T-helper 17 cell (primary cell): ENCODE measurements around the gene MRPL1. TPM values are rescaled to one million over a fixed set of nuclear protein-coding genes. Genes with fewer than 3 reads are reported as not detected.
"Not testable (repeated sequence)": the region's sequence is repeated elsewhere in the genome, so short reads cannot be mapped to it uniquely, and the experiment has no call there.

Source experiments
- ATAC-seq: fragments of 150-1000 bp; cut with Tn5 transposase; 2 replicates; pipeline ENCODE4 v1.10.0; 2021; ENCODE audit warnings: mild to moderate bottlenecking, moderate library complexity
- DNase-seq, 3 donors: peaks; one replicate each; pipeline versions ENCODE4 v3.0.0 to v3.0.0-alpha.2; 2020 to 2021
- H3K9me3 ChIP-seq: one replicate; pipeline ENCODE4 v1.7.0; 2013; ENCODE audit warnings: low read length, mild to moderate bottlenecking; ENCODE audit not compliant: control insufficient read depth, poor library complexity, severe bottlenecking
- H3K27ac Mint-ChIP-seq: one replicate; pipeline ENCODE4 v1.8.0; 2022; ENCODE audit warnings: mild to moderate bottlenecking, moderate library complexity, mixed read lengths
- H3K27me3 Mint-ChIP-seq: one replicate; pipeline ENCODE4 v1.8.0; 2022; ENCODE audit warnings: mixed read lengths
- H3K36me3 Mint-ChIP-seq: one replicate; pipeline ENCODE4 v1.8.0; 2022; ENCODE audit warnings: low read depth, mixed read lengths
- H3K4me1 Mint-ChIP-seq: one replicate; pipeline ENCODE4 v1.8.0; 2022; ENCODE audit warnings: mild to moderate bottlenecking, mixed read lengths
- H3K4me3 Mint-ChIP-seq: one replicate; pipeline ENCODE4 v1.8.0; 2022; ENCODE audit warnings: mild to moderate bottlenecking, moderate library complexity, mixed read lengths
- total RNA-seq, 4 donors: library from RNA in 2 of 4; stranded (reverse) in 2 of 4; gene quantifications; one replicate each; pipeline ENCODE4 v1.2.3 and lab custom pipeline; 2022 to 2026

Gene MRPL1
- total RNA-seq, 2 donors from 2014 or later, result 15.4 to 19.0 TPM

- H3K9me3 ChIP-seq, result no peaks in the 10 kb centered on the region
- Mint-ChIP-seq H3K27ac (no peak overlapping the region), H3K36me3 (peaks cover 3% of the 10 kb centered on the region), H3K27me3 (no peaks in the 10 kb centered on the region), H3K4me3 (no peak overlapping the region), H3K4me1 (peaks cover 5% of the 10 kb centered on the region)
- no peak for ATAC-seq
- no peak for DNase-seq
Measured at GRCh38 chr4:77938560-77938959, 75.9 kb downstream of the MRPL1 start.

GRCh38 chr4:77945929-77946328 is 83.3 kb downstream of the MRPL1 start:
- H3K4me3 Mint-ChIP-seq, ATAC-seq, H3K9me3 ChIP-seq, H3K36me3 Mint-ChIP-seq, H3K27me3 Mint-ChIP-seq, H3K27ac Mint-ChIP-seq, H3K4me1 Mint-ChIP-seq, DNase-seq: not testable (repeated sequence)

- peaks cover 4% of the 10 kb centered on the region for H3K36me3 Mint-ChIP-seq
- no peak for ATAC-seq
Measured at GRCh38 chr4:77950203-77950602, 87.6 kb downstream of the MRPL1 start.

GRCh38 chr4:77952457-77952856 is 89.8 kb downstream of the MRPL1 start:
- H3K4me3 Mint-ChIP-seq, result no peak overlapping the region
- H3K36me3 Mint-ChIP-seq, result peaks cover 4% of the 10 kb centered on the region
- DNase-seq (no peak), ATAC-seq (no peak)
- no peaks in the 10 kb centered on the region for H3K9me3 ChIP-seq
- H3K27ac Mint-ChIP-seq, result no peak overlapping the region
- H3K27me3 Mint-ChIP-seq, result no peaks in the 10 kb centered on the region
- H3K4me1 Mint-ChIP-seq, result peaks cover 2% of the 10 kb centered on the region

More at GRCh38 chr4:77950203-77950602, 87.6 kb downstream of the MRPL1 start:
- DNase-seq, result no peak
- Mint-ChIP-seq H3K4me3 (no peak overlapping the region), H3K4me1 (peaks cover 2% of the 10 kb centered on the region), H3K27ac (no peak overlapping the region), H3K27me3 (no peaks in the 10 kb centered on the region)
- H3K9me3 ChIP-seq, result peaks cover 2% of the 10 kb centered on the region

GRCh38 chr4:77954690-77955089 is 92.1 kb downstream of the MRPL1 start:
- Mint-ChIP-seq H3K4me3 (no peak overlapping the region), H3K27me3 (no peaks in the 10 kb centered on the region), H3K4me1 (peaks cover 4% of the 10 kb centered on the region), H3K27ac (no peak overlapping the region), H3K36me3 (peaks cover 7% of the 10 kb centered on the region)
- ATAC-seq, result no peak
- no peak for DNase-seq
- H3K9me3 ChIP-seq, result no peaks in the 10 kb centered on the region

- Mint-ChIP-seq H3K27me3 (no peaks in the 10 kb centered on the region), H3K27ac (no peak overlapping the region), H3K4me1 (peaks cover 2% of the 10 kb centered on the region), H3K4me3 (no peak overlapping the region), H3K36me3 (peaks cover 7% of the 10 kb centered on the region)
- DNase-seq, result no peak
- no peak for ATAC-seq
- H3K9me3 ChIP-seq, result no peaks in the 10 kb centered on the region
Measured at GRCh38 chr4:77956917-77957316, 94.3 kb downstream of the MRPL1 start.

GRCh38 chr4:77958897-77959296 is 96.3 kb downstream of the MRPL1 start:
- Mint-ChIP-seq H3K27me3 (no peaks in the 10 kb centered on the region), H3K4me3 (no peak overlapping the region), H3K36me3 (peaks cover 4% of the 10 kb centered on the region), H3K27ac (no peak overlapping the region), H3K4me1 (peaks cover 4% of the 10 kb centered on the region)
- ATAC-seq (no peak), DNase-seq (no peak)
- H3K9me3 ChIP-seq, result no peaks in the 10 kb centered on the region

- peaks cover 4% of the 10 kb centered on the region for H3K4me1 Mint-ChIP-seq
- H3K27me3 Mint-ChIP-seq, result no peaks in the 10 kb centered on the region
- no peak overlapping the region for H3K4me3 Mint-ChIP-seq
- H3K9me3 ChIP-seq, result no peaks in the 10 kb centered on the region
- peaks cover 3% of the 10 kb centered on the region for H3K36me3 Mint-ChIP-seq
- no peak for ATAC-seq
- no peak for DNase-seq
- no peak overlapping the region for H3K27ac Mint-ChIP-seq
Measured at GRCh38 chr4:77959566-77960338, 97.1 kb downstream of the MRPL1 start.

- Mint-ChIP-seq H3K4me3 (no peak overlapping the region), H3K4me1 (peaks cover 4% of the 10 kb centered on the region), H3K36me3 (peaks cover 2% of the 10 kb centered on the region), H3K27me3 (no peaks in the 10 kb centered on the region), H3K27ac (no peak overlapping the region)
- H3K9me3 ChIP-seq, result no peaks in the 10 kb centered on the region
- ATAC-seq, result no peak
- no peak for DNase-seq
Measured at GRCh38 chr4:77960367-77960766, 97.7 kb downstream of the MRPL1 start.

- DNase-seq (no peak), ATAC-seq (no peak)
- Mint-ChIP-seq H3K4me1 (peaks cover 4% of the 10 kb centered on the region), H3K36me3 (peaks cover 2% of the 10 kb centered on the region), H3K4me3 (no peak overlapping the region), H3K27me3 (no peaks in the 10 kb centered on the region), H3K27ac (no peak overlapping the region)
- H3K9me3 ChIP-seq, result no peaks in the 10 kb centered on the region
Measured at GRCh38 chr4:77963004-77963403, 100.4 kb downstream of the MRPL1 start.

GRCh38 chr4:77973657-77974056 is 111.0 kb downstream of the MRPL1 start:
- not testable (repeated sequence) for H3K27ac Mint-ChIP-seq, H3K4me1 Mint-ChIP-seq, ATAC-seq, H3K36me3 Mint-ChIP-seq, DNase-seq, H3K4me3 Mint-ChIP-seq, H3K9me3 ChIP-seq
- peaks cover 18% of the 10 kb centered on the region for H3K27me3 Mint-ChIP-seq

GRCh38 chr4:77982900-77983540 is 120.4 kb downstream of the MRPL1 start:
- not testable (repeated sequence) for H3K27ac Mint-ChIP-seq, H3K4me3 Mint-ChIP-seq, H3K4me1 Mint-ChIP-seq, DNase-seq, H3K36me3 Mint-ChIP-seq, H3K9me3 ChIP-seq, ATAC-seq
- H3K27me3 Mint-ChIP-seq, result peaks cover 34% of the 10 kb centered on the region

- H3K4me1 Mint-ChIP-seq, DNase-seq: not testable (repeated sequence)
Measured at GRCh38 chr4:77983612-77984311, 121.1 kb downstream of the MRPL1 start.

More at GRCh38 chr4:77983612-77984311, 121.1 kb downstream of the MRPL1 start:
- peaks cover 34% of the 10 kb centered on the region for H3K27me3 Mint-ChIP-seq
- not testable (repeated sequence) for H3K9me3 ChIP-seq, H3K4me3 Mint-ChIP-seq, ATAC-seq, H3K36me3 Mint-ChIP-seq, H3K27ac Mint-ChIP-seq
